ENCODE results near the gene LAMA2. TPM values are rescaled to one million over a fixed set of nuclear protein-coding genes. Genes with fewer than 3 reads are reported as not detected.
A peak's percentile ranks its signal among the peaks of the same experiment; 100 is the strongest.

Gene LAMA2
- total RNA-seq, 2 donors from 2014 or later: 2.2 to 3.4 TPM

DNA sequence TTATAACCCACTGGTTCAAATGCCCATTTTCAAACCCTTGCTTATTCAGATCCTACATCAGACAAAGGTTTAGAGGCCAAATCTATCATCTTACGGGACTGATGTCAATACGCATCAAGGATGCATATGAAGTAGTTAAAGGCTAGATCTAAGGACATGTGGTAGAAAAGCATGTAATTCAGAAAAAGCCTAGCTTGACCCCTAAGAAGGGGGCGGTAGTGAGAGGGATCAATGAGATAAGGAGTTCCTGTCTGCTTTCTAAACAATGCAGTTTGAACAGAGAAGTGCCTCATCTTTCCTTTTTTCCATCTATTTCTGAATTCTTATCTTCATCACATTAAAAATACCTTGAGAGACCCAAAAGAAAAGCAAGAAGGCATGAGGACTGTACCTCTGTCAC, 589.3 kb downstream of the LAMA2 start:
- H3K9me3 ChIP-seq (ENCODE audit: control insufficient read depth, low read length, poor library complexity, severe bottlenecking): no peaks in the 10 kb centered on the region
- DNase-seq: no peak
- Mint-ChIP-seq H3K27ac (no peak overlapping the region), H3K27me3 (no peaks in the 10 kb centered on the region), H3K4me1 (peaks cover 2% of the 10 kb centered on the region), H3K4me3 (no peak overlapping the region), H3K36me3 (ENCODE audit: low read depth) (no peaks in the 10 kb centered on the region)
- ATAC-seq: no peak

DNA sequence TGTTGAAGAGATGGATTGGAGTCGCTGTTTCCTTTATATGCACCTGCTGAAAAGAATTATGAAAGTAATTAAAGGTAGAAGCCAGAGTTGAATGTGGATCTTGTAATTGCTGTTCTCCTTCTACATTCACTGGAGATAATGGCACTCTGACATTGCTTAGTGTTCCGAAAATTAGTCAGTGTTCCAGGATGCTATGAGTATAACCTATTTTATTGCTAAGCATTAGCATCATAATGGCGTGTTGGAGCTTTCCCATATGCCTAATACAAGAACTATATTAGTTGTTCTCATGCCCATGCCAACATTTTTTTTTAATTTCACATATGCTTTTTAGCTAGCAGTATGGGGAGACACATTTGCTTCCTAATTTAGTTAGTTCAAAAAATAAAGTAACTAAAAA, 590.6 kb downstream of the LAMA2 start:
- H3K27ac Mint-ChIP-seq: no peak overlapping the region
- H3K4me3 Mint-ChIP-seq: no peak overlapping the region
- peaks cover 2% of the 10 kb centered on the region for H3K4me1 Mint-ChIP-seq
- no peaks in the 10 kb centered on the region for H3K27me3 Mint-ChIP-seq
- no peak for ATAC-seq
- DNase-seq: no peak
- no peaks in the 10 kb centered on the region for H3K9me3 ChIP-seq (ENCODE audit: control insufficient read depth, low read length, poor library complexity, severe bottlenecking)
- H3K36me3 Mint-ChIP-seq (ENCODE audit: low read depth): no peaks in the 10 kb centered on the region

GRCh38 chr6:129475477-129476247, 592.7 kb downstream of the LAMA2 start:
- H3K27me3 Mint-ChIP-seq: no peaks in the 10 kb centered on the region
- no peak for ATAC-seq
- no peaks in the 10 kb centered on the region for H3K4me1 Mint-ChIP-seq
- H3K27ac Mint-ChIP-seq: no peak overlapping the region
- peaks cover 2% of the 10 kb centered on the region for H3K36me3 Mint-ChIP-seq (ENCODE audit: low read depth)
- no peak overlapping the region for H3K4me3 Mint-ChIP-seq
- H3K9me3 ChIP-seq (ENCODE audit: control insufficient read depth, low read length, poor library complexity, severe bottlenecking): no peaks in the 10 kb centered on the region
- DNase-seq: no peak

GRCh38 chr6:129476248-129476564, 593.3 kb downstream of the LAMA2 start:
- Mint-ChIP-seq H3K4me1 (no peaks in the 10 kb centered on the region), H3K36me3 (ENCODE audit: low read depth) (peaks cover 2% of the 10 kb centered on the region), H3K4me3 (no peak overlapping the region), H3K27ac (no peak overlapping the region), H3K27me3 (no peaks in the 10 kb centered on the region)
- DNase-seq (no peak), ATAC-seq (no peak)
- no peaks in the 10 kb centered on the region for H3K9me3 ChIP-seq (ENCODE audit: control insufficient read depth, low read length, poor library complexity, severe bottlenecking)

- H3K27me3 Mint-ChIP-seq: no peaks in the 10 kb centered on the region
- no peak overlapping the region for H3K27ac Mint-ChIP-seq
- no peaks in the 10 kb centered on the region for H3K4me1 Mint-ChIP-seq
These were observed 593.9 kb downstream of the LAMA2 start for GRCh38 chr6:129476810-129477209.

GRCh38 chr6:129478379-129478778, 595.4 kb downstream of the LAMA2 start:
- no peak overlapping the region for H3K27ac Mint-ChIP-seq
- peaks cover 2% of the 10 kb centered on the region for H3K36me3 Mint-ChIP-seq (ENCODE audit: low read depth)
- no peaks in the 10 kb centered on the region for H3K9me3 ChIP-seq (ENCODE audit: control insufficient read depth, low read length, poor library complexity, severe bottlenecking)
- H3K4me1 Mint-ChIP-seq: no peaks in the 10 kb centered on the region
- no peak for DNase-seq
- no peaks in the 10 kb centered on the region for H3K27me3 Mint-ChIP-seq
- no peak overlapping the region for H3K4me3 Mint-ChIP-seq
- no peak for ATAC-seq

More at GRCh38 chr6:129476810-129477209, 593.9 kb downstream of the LAMA2 start:
- H3K9me3 ChIP-seq (ENCODE audit: control insufficient read depth, low read length, poor library complexity, severe bottlenecking): no peaks in the 10 kb centered on the region
- Mint-ChIP-seq H3K36me3 (ENCODE audit: low read depth) (peaks cover 2% of the 10 kb centered on the region), H3K4me3 (no peak overlapping the region)
- DNase-seq (no peak), ATAC-seq (no peak)

- no peaks in the 10 kb centered on the region for H3K9me3 ChIP-seq (ENCODE audit: control insufficient read depth, low read length, poor library complexity, severe bottlenecking)
- H3K4me3 Mint-ChIP-seq: no peak overlapping the region
- DNase-seq (no peak), ATAC-seq (no peak)
- no peaks in the 10 kb centered on the region for H3K4me1 Mint-ChIP-seq
- no peaks in the 10 kb centered on the region for H3K27me3 Mint-ChIP-seq
- H3K36me3 Mint-ChIP-seq (ENCODE audit: low read depth): peaks cover 2% of the 10 kb centered on the region
- no peak overlapping the region for H3K27ac Mint-ChIP-seq
These were observed 598.8 kb downstream of the LAMA2 start for GRCh38 chr6:129481706-129482105.

DNA sequence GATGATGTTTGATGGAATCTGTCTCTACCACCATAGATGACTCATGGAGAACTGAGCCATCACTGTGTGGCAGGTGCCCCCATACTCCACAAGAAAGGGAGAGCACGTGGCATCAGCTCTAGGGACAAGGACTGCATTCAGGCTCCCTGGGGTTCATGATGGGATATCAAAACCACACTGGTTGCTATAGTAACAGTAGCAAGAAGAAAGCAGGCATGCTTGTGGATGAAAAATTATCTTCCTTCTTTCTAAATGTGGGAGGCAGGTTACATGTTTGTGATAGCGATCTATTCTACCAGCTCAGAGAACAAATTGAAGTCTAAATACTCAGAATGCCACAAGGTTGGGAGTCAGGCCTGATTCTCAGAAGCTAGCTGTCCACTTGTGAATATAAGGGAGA, 602.8 kb downstream of the LAMA2 start:
- Mint-ChIP-seq H3K27me3 (no peaks in the 10 kb centered on the region), H3K27ac (no peak overlapping the region)
- no peak for DNase-seq

DNA sequence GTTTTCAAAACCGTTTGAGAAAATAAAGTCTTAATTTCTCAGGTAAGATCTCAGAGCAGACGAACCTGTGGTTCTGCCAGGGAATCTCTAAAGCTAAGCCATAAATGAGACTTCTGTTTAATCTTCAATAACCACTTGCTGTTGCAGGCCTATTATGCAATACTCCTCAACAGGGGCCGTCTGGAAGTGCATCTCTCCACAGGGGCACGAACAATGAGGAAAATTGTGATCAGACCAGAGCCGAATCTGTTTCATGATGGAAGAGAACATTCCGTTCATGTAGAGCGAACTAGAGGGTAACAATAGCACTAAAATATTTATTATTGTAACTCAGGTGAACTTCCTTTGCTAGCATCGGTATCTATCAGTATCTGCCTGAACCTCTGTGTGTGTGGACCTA, 603.4 kb downstream of the LAMA2 start:
- Mint-ChIP-seq H3K36me3 (ENCODE audit: low read depth) (no peaks in the 10 kb centered on the region), H3K4me3 (no peak overlapping the region), H3K27me3 (no peaks in the 10 kb centered on the region), H3K27ac (no peak overlapping the region), H3K4me1 (peaks cover 14% of the 10 kb centered on the region)
- H3K9me3 ChIP-seq (ENCODE audit: control insufficient read depth, low read length, poor library complexity, severe bottlenecking): no peaks in the 10 kb centered on the region
- ATAC-seq (no peak), DNase-seq (no peak)

More for the DNA sequence above, 602.8 kb downstream of the LAMA2 start:
- ATAC-seq: no peak
- Mint-ChIP-seq H3K4me3 (no peak overlapping the region), H3K4me1 (peaks cover 9% of the 10 kb centered on the region), H3K36me3 (ENCODE audit: low read depth) (no peaks in the 10 kb centered on the region)
- H3K9me3 ChIP-seq (ENCODE audit: control insufficient read depth, low read length, poor library complexity, severe bottlenecking): no peaks in the 10 kb centered on the region

DNA sequence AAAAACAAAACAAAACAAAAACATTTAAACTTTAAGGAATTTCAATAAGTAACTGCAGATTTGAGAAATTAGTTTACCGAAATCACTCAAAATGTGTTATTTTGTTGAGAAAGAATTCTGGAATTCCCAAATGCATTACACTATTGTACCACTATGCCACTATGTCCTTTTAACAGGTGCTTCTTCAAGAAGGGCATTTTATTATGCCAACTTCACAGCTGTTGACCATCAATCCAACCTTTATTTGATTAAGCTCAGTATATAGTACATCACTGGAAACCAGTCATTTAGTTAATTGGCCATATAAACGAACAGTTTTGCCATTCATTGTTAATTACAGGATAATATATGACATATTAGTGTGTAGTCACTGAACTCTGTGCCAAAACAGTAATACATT, 605.4 kb downstream of the LAMA2 start:
- no peak overlapping the region for H3K4me3 Mint-ChIP-seq
- no peak for DNase-seq
- no peaks in the 10 kb centered on the region for H3K36me3 Mint-ChIP-seq (ENCODE audit: low read depth)
- H3K9me3 ChIP-seq (ENCODE audit: control insufficient read depth, low read length, poor library complexity, severe bottlenecking): no peaks in the 10 kb centered on the region
- peaks cover 16% of the 10 kb centered on the region for H3K4me1 Mint-ChIP-seq
- H3K27me3 Mint-ChIP-seq: no peaks in the 10 kb centered on the region
- no peak overlapping the region for H3K27ac Mint-ChIP-seq
- ATAC-seq: no peak

GRCh38 chr6:129489215-129489765, 606.4 kb downstream of the LAMA2 start:
- Mint-ChIP-seq H3K4me3 (no peak overlapping the region), H3K27me3 (no peaks in the 10 kb centered on the region), H3K36me3 (ENCODE audit: low read depth) (no peaks in the 10 kb centered on the region), H3K27ac (peak overlapping the region; percentile 92), H3K4me1 (peaks cover 16% of the 10 kb centered on the region)
- no peak for ATAC-seq
- DNase-seq: no peak
- no peaks in the 10 kb centered on the region for H3K9me3 ChIP-seq (ENCODE audit: control insufficient read depth, low read length, poor library complexity, severe bottlenecking)

DNA sequence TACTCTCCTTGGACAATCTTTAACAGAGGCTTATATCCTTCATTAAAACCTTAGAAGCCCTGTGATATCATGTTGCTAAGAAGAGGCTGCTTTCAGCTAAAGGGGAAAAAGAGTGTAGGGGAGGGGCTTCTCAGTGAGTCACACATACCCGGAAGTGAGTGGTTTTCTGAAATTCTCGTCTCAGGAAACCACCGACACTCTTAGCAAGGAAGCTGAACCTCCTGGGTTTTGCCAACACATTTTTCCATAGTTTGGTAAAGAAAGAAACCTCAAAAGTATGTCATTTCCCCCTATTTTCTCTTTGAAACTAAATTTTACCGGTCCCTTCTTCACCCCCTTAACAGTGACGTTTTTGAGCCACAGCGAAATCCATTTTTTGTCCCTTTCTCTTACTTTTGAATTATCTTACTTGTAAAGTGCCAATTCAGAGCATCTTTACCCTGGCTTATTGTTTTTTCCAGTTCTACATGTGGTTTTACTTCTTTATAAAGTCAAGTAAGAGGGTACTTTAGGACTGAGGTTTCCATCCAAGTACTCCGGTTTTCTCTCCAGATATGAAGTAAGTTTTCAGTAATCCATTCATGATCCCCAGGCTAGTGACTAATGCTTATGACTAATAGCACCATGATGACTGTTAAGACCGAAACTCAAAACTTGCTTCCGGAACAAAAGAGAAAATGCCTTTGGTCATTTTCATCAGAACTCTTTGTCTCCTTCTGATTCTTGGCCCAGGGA, 607.8 kb downstream of the LAMA2 start:
- peaks cover 16% of the 10 kb centered on the region for H3K4me1 Mint-ChIP-seq
- no peaks in the 10 kb centered on the region for H3K27me3 Mint-ChIP-seq
- ATAC-seq: peak; percentile 98
- peak in 2 of 3 donors; percentile 28 to 48 for DNase-seq
- peak overlapping the region; percentile 92 for H3K27ac Mint-ChIP-seq
- H3K9me3 ChIP-seq (ENCODE audit: control insufficient read depth, low read length, poor library complexity, severe bottlenecking): no peaks in the 10 kb centered on the region
- peaks cover under 1% of the 10 kb centered on the region for H3K36me3 Mint-ChIP-seq (ENCODE audit: low read depth)
- peak overlapping the region; percentile 88 for H3K4me3 Mint-ChIP-seq

- no peak for ATAC-seq
- no peaks in the 10 kb centered on the region for H3K9me3 ChIP-seq (ENCODE audit: control insufficient read depth, low read length, poor library complexity, severe bottlenecking)
- no peaks in the 10 kb centered on the region for H3K27me3 Mint-ChIP-seq
- H3K36me3 Mint-ChIP-seq (ENCODE audit: low read depth): peaks cover 3% of the 10 kb centered on the region
- H3K27ac Mint-ChIP-seq: peak overlapping the region; percentile 92
- H3K4me1 Mint-ChIP-seq: peaks cover 19% of the 10 kb centered on the region
- DNase-seq: no peak
- peak overlapping the region; percentile 88 for H3K4me3 Mint-ChIP-seq
These were observed 608.5 kb downstream of the LAMA2 start for GRCh38 chr6:129491436-129491835.

Measured in T-helper 17 cell (primary cell).